Aorta (tissue), 5 donors: ENCODE measurements around the gene SATL1. TPM values are rescaled to one million over a fixed set of nuclear protein-coding genes. Genes with fewer than 3 reads are reported as not detected.

Source experiments
- ATAC-seq: fragments of 200-7000 bp; cut with Tn5 transposase; one replicate; pipeline ENCODE4 v1.9.1; 2022; ENCODE audit warnings: moderate library complexity; ENCODE audit not compliant: low FRiP score
- DNase-seq, 2 donors: peaks; one replicate each; pipeline ENCODE4 v3.0.0-alpha.2; 2020
- H3K27ac ChIP-seq, 2 donors: one replicate each; pipeline ENCODE4 v1.5.1; 2013; ENCODE audit warnings: low read length in 2 of 2, mild to moderate bottlenecking in 2 of 2, moderate library complexity in 2 of 2, control low read depth in 1 of 2, inconsistent platforms in 1 of 2, low read depth in 1 of 2
- H3K27me3 ChIP-seq, 2 donors: one replicate each; pipeline ENCODE4 v1.6.1; 2013; ENCODE audit warnings: control low read depth in 1 of 2, low read length in 1 of 2, mild to moderate bottlenecking in 1 of 2, moderate library complexity in 1 of 2; ENCODE audit not compliant: insufficient read depth in 2 of 2, control insufficient read depth in 1 of 2
- H3K36me3 ChIP-seq, 2 donors: one replicate each; pipeline ENCODE4 v1.6.1; 2013; ENCODE audit warnings: control low read depth in 1 of 2, low read length in 1 of 2, mild to moderate bottlenecking in 1 of 2; ENCODE audit not compliant: insufficient read depth in 2 of 2, control insufficient read depth in 1 of 2
- H3K4me1 ChIP-seq, 2 donors: one replicate each; pipeline ENCODE4 v1.6.1; 2013; ENCODE audit warnings: low read length in 2 of 2, control low read depth in 1 of 2, mild to moderate bottlenecking in 1 of 2, moderate library complexity in 1 of 2; ENCODE audit not compliant: insufficient read depth in 2 of 2, control insufficient read depth in 1 of 2
- H3K4me3 ChIP-seq, 2 donors: one replicate each; pipeline ENCODE4 v1.5.1; 2013; ENCODE audit warnings: low read length in 2 of 2, control low read depth in 1 of 2, mild to moderate bottlenecking in 1 of 2
- H3K9me3 ChIP-seq: one replicate; pipeline ENCODE4 v1.6.1; 2013; ENCODE audit warnings: mild to moderate bottlenecking, low read length; ENCODE audit not compliant: control insufficient read depth
- WGBS, 2 donors: extraction: QIAGEN DNeasy Blood & Tissue Kit; methylation state at CpG; one replicate each; pipeline ENCODE4 v1.1.7; 2013; 5-methylcytosine and 5-hydroxymethylcytosine counted together
- intact Hi-C, 2 donors: fragments of 100-400 bp; cut with DNase I; formaldehyde crosslinking; loops; one replicate each; pipeline versions ENCODE4 v1.14.2 to v1.15.0; 2022
- polyA plus RNA-seq, 2 donors: library from polyadenylated mRNA; stranded (reverse); fragments of 200-250 nt; gene quantifications; one replicate each; pipeline ENCODE4 v1.2.3, GENCODE V29; 2013
- total RNA-seq, 2 donors: library from RNA; stranded (reverse); fragmentation: NEBNext Ultra II Directional; extraction: Animal tissue kit (Norgen Biotek cat#: 25700); gene quantifications; one replicate each; pipeline ENCODE4 v1.2.1, GENCODE V29; 2021
- donor health status: healthy with polysubstance abuse.
- donor health status: Bipolar disorder and iron deficiency.
- donor health status: DM: no; HTN: no; CAD: no.
- donor health status: DM: no; HTN: no; CAD: no.
- donor health status: DM: yes; HTN: yes; CAD: no.

SATL1 gene
- total and polyA plus RNA-seq, 4 donors: not detected

DNA sequence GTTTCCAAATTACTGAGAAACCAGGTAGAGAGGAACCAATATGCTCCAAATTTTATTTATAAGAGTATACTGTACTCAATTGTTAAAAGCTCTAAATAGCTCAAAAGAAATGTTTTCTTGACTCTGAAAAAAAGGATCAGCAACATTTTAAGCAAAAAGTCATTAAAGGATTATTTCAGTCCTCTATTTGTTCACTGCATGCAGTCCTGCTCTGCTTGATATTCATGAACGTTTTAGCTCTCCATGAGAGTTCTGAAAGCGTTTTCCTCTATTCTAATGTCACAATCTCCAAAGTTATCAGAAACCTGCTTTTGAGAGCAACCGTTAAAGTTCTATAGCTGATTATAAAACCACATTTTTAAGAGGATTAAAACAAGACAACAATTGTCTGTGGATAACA is 129.4 kb downstream of the SATL1 start:
- Histone ChIP-seq H3K27ac (no peak overlapping the region), H3K27me3 (no peaks in the 10 kb centered on the region), H3K4me3 (no peak overlapping the region), H3K36me3 (no peaks in the 10 kb centered on the region), H3K9me3 (no peaks in the 10 kb centered on the region), H3K4me1 (no peaks in the 10 kb centered on the region)
- 63 to 82% methylated on average over 3 of the region's 3 CpGs for WGBS, 2 donors
- intact Hi-C loops: loop anchor here (5.0 to 10.0 kb wide), 2 partner anchors 428 to 431 kb away; no protein-coding TSS in a partner anchor
- ATAC-seq: no peak
- DNase-seq: no peak

GRCh38 chrX:85113746-85114145 is 129.8 kb downstream of the SATL1 start:
- Histone ChIP-seq H3K4me1 (no peaks in the 10 kb centered on the region), H3K9me3 (no peaks in the 10 kb centered on the region), H3K4me3 (no peak overlapping the region), H3K27ac (no peak overlapping the region), H3K27me3 (no peaks in the 10 kb centered on the region), H3K36me3 (no peaks in the 10 kb centered on the region)
- no peak for ATAC-seq
- WGBS, 2 donors: 44 to 61% methylated on average over 2 of the region's 2 CpGs
- intact Hi-C loops: loop anchor here (5.0 to 10.0 kb wide), 2 partner anchors 429 to 431 kb away; no protein-coding TSS in a partner anchor
- DNase-seq: no peak

DNA sequence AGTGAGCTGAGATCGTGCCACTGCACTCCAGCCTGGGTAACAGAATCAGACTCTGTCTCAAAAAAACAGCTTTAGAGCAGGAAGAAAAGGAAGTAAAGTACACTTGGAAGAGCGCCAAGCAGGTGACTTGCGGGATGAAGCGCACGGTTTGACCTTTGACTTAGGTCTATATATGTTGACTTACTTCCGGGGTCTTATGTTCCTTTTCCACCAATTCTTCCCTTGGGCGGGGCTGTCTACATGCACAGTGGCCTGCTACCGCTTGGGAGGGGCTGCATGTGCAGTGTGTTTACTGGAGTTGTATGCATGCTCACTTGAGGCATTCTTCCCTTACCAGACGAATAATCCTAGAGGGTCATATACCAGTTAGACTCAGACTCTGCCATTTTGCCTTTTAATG is 131.3 kb downstream of the SATL1 start:
- no peaks in the 10 kb centered on the region for H3K27me3 ChIP-seq
- ATAC-seq (no peak), DNase-seq (no peak)
- intact Hi-C loops: loop anchor here (5.0 to 10.0 kb wide), 2 partner anchors 430 to 433 kb away; no protein-coding TSS in a partner anchor
- WGBS, 2 donors: 76 to 77% methylated on average over 9 of the region's 9 CpGs
- H3K4me1 ChIP-seq: no peaks in the 10 kb centered on the region
- no peak overlapping the region for H3K4me3 ChIP-seq
- no peak overlapping the region for H3K27ac ChIP-seq
- no peaks in the 10 kb centered on the region for H3K9me3 ChIP-seq
- no peaks in the 10 kb centered on the region for H3K36me3 ChIP-seq

DNA sequence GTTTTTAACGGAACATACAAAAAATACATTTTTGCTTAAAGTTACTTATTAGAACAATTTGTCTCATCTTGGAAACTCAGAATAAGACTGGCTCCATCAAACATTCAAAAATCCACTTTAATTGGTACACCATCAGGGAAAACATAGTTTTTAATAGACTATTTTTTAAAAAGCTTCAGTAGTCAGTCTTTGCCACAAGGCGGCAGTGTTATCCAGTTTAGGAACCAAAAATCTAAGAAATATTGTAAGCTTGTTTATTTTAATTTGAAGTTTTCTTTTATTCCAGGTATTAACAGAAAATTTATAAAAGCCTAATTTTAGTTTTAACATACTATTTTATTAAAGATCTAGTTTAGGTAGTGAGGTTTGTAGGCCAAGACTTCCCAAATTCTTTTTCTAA is 132.2 kb downstream of the SATL1 start:
- no peak overlapping the region for H3K4me3 ChIP-seq
- 20 to 38% methylated on average over 2 of the region's 2 CpGs for WGBS, 2 donors
- ATAC-seq: no peak
- no peaks in the 10 kb centered on the region for H3K9me3 ChIP-seq
- DNase-seq: no peak
- H3K36me3 ChIP-seq: no peaks in the 10 kb centered on the region
- no peaks in the 10 kb centered on the region for H3K4me1 ChIP-seq
- intact Hi-C loops: loop anchor here (5.0 to 10.0 kb wide), 2 partner anchors 431 to 433 kb away; no protein-coding TSS in a partner anchor
- no peaks in the 10 kb centered on the region for H3K27me3 ChIP-seq
- H3K27ac ChIP-seq: no peak overlapping the region

- DNase-seq: no peak
- no peak for ATAC-seq
- H3K36me3 ChIP-seq: no peaks in the 10 kb centered on the region
- H3K27ac ChIP-seq: no peak overlapping the region
- no peak overlapping the region for H3K4me3 ChIP-seq
- H3K4me1 ChIP-seq: no peaks in the 10 kb centered on the region
- WGBS, 2 donors: 48 to 74% methylated on average over 8 of the region's 8 CpGs
- H3K9me3 ChIP-seq: no peaks in the 10 kb centered on the region
- H3K27me3 ChIP-seq: no peaks in the 10 kb centered on the region
- intact Hi-C loops: no loop called here
These were observed 134.3 kb downstream of the SATL1 start for GRCh38 chrX:85109235-85109634.

GRCh38 chrX:85108165-85108564 is 135.4 kb downstream of the SATL1 start:
- ATAC-seq (peak; percentile 22), DNase-seq (no peak)
- H3K9me3 ChIP-seq: no peaks in the 10 kb centered on the region

GRCh38 chrX:85107407-85107806 is 136.2 kb downstream of the SATL1 start:
- peak in 1 of 2 donors; percentile 72 for DNase-seq
- Histone ChIP-seq H3K27ac (no peak overlapping the region), H3K36me3 (no peaks in the 10 kb centered on the region), H3K4me3 (no peak overlapping the region), H3K27me3 (no peaks in the 10 kb centered on the region), H3K9me3 (no peaks in the 10 kb centered on the region), H3K4me1 (no peaks in the 10 kb centered on the region)
- intact Hi-C loops: no loop called here
- ATAC-seq: no peak
- WGBS, 2 donors: 39 to 48% methylated on average over 4 of the region's 4 CpGs

More at GRCh38 chrX:85108165-85108564, 135.4 kb downstream of the SATL1 start:
- Histone ChIP-seq H3K27ac (no peak overlapping the region), H3K36me3 (no peaks in the 10 kb centered on the region), H3K4me1 (no peaks in the 10 kb centered on the region), H3K4me3 (no peak overlapping the region), H3K27me3 (no peaks in the 10 kb centered on the region)
- 90 to 95% methylated on average over 2 of the region's 2 CpGs for WGBS, 2 donors
- intact Hi-C loops: no loop called here

GRCh38 chrX:85089321-85089840 is 154.2 kb downstream of the SATL1 start:
- DNase-seq (no peak), ATAC-seq (no peak)
- intact Hi-C loops: no loop called here
- Histone ChIP-seq H3K9me3 (no peaks in the 10 kb centered on the region), H3K27ac (no peak overlapping the region), H3K4me3 (no peak overlapping the region), H3K27me3 (no peaks in the 10 kb centered on the region), H3K4me1 (no peaks in the 10 kb centered on the region), H3K36me3 (peaks cover 0 to 1% of the 10 kb centered on the region in 2 donors)
- WGBS, 2 donors: 87 to 94% methylated on average over 5 of the region's 5 CpGs

DNA sequence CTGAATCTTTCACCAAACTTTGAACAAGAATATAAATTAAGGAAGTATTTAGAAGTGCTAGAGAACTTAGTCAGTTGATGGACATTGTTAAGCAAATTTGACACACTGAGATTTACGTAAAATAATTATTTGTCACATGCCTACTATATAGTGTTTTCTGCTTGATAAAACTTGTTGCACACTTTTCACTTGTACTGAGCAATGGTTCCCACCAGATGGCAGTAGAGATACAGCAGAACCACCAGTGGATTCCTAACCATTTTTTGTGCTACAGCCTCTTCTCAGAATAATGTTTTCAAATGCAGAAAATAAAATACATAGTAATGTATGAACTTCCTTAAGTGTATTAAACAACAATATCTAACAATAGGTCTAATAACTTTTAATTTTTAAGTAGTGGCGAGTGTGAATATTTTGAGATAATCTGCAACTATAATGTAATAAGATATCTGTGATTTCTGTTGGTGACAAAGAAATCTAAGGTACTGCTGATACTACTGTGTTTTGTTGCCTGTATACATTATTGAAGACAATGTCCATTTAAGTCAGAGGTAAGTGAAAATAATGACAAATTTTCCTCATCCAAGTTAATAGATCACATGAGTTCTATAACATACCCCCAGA is 158.7 kb downstream of the SATL1 start:
- Histone ChIP-seq H3K4me3 (no peak overlapping the region), H3K36me3 (peaks cover 0 to 1% of the 10 kb centered on the region in 2 donors), H3K27me3 (no peaks in the 10 kb centered on the region), H3K27ac (no peak overlapping the region), H3K9me3 (no peaks in the 10 kb centered on the region), H3K4me1 (no peaks in the 10 kb centered on the region)
- 35 to 50% methylated on average over 2 of the region's 2 CpGs for WGBS, 2 donors
- ATAC-seq (no peak), DNase-seq (no peak)
- intact Hi-C loops: no loop called here
